ENCODE results near the gene BICD2. TPM values are rescaled to one million over a fixed set of nuclear protein-coding genes. Genes with fewer than 3 reads are reported as not detected.
"Not testable (repeated sequence)": the region's sequence is repeated elsewhere in the genome, so short reads cannot be mapped to it uniquely, and the experiment has no call there.

Gene BICD2
- total RNA-seq = 45.6 and 51.4 TPM in 2 replicates

DNA sequence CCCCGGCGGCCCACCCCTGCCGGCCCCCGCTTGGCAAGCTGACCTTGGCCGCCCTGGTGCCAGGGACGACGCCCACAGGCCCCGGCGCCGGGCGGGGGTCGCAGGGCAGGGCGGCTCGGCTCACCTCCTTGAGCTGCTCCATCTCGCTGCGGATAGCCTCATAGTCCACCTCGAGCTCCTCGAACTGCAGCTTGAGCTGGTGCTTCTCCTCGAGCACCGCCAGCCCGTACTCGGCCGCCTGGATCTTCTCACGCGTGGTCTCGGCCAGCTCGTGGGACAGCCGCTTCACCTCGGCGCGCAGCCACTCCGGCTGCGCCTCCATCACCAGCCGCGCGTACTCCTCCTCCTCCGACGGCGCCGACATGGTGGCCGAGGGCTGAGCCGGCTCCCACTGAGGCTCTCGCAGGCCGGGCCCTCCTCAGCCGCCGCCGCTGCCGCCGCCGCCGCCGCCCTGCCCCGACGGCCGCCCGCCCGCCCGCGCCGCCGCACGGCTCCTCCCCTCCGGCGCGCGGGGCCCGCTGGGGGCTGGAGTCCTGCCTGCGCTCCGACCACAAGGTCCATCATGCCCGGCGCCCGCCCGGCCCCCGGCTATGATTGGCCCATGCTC, at the start of gene BICD2:
TSS of gene BICD2 (minus strand) at position 453 of the 607 bp plus-strand sequence. CDS start at position 364, 89 bp downstream.
- no peak for DNase-seq (ENCODE audit: extremely low read depth, low read depth, low spot score)

DNA sequence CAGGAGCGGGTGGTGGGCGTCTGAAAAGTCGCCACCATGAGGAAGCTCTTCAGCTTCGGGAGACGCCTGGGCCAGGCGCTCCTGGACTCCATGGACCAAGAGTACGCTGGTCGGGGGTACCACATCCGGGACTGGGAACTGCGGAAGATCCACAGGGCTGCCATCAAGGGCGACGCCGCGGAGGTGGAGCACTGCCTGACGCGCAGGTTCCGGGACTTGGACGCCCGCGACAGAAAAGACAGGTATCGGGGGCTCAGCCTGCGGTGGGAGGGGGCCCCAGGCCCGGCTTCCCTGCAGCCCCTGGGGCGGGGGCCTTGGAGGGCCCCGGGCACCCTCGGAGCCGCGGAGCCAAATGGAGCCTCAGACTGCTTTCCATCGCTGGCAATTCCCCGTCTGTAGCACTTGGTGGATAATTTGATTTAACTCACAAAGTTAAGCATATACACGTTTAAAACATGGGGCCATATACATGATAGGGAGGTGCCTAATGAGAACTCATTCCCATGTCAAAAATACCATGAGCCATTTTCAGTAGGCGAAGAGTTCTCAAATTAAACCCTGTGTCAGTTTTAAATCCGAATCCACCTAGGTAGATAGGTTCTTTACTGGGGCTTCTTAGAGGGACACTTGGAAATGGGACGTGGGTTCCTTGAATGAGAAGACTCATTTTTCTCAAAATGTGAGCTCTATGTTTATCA, 45.1 kb upstream of the BICD2 start:
- not testable (repeated sequence) for DNase-seq (ENCODE audit: extremely low read depth, low read depth, low spot score)

DNA sequence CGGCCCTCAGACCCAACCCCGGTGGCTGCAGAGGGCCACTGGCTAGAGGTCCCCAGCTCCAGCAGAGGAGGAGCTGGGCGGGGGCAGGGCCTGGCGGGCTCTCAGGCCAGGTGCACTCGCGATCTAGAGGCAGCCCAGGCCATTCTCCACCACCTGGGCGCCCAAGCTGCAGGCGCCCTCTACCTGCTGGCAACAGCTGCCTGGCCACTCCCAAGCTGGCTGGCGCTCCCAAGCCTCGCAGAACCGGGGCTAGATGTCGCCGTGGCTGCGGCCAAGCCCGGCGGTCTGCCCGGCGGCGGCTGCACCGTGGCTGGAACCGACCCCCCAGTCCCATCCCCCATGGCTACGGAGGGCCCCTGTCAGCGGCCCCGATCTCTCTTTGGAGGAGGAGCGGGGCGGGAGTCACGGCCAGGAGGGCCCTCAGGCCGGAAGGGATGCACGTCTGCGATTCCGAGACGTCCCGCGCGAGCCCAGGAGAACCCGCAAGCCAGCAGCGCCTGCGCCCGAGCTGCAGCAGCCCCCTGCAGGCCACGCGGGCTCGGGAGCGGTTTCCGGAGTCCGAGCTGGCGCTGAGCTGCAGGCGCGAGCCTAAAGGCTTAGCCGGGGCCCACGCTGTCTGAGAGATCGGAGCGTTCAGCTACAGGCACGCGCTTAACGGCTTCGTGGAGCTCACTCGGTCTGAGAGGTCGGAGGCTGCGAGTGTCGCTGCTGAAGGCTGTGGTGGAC, 44.3 kb upstream of the BICD2 start:
- DNase-seq (ENCODE audit: extremely low read depth, low read depth, low spot score) = no peak

DNA sequence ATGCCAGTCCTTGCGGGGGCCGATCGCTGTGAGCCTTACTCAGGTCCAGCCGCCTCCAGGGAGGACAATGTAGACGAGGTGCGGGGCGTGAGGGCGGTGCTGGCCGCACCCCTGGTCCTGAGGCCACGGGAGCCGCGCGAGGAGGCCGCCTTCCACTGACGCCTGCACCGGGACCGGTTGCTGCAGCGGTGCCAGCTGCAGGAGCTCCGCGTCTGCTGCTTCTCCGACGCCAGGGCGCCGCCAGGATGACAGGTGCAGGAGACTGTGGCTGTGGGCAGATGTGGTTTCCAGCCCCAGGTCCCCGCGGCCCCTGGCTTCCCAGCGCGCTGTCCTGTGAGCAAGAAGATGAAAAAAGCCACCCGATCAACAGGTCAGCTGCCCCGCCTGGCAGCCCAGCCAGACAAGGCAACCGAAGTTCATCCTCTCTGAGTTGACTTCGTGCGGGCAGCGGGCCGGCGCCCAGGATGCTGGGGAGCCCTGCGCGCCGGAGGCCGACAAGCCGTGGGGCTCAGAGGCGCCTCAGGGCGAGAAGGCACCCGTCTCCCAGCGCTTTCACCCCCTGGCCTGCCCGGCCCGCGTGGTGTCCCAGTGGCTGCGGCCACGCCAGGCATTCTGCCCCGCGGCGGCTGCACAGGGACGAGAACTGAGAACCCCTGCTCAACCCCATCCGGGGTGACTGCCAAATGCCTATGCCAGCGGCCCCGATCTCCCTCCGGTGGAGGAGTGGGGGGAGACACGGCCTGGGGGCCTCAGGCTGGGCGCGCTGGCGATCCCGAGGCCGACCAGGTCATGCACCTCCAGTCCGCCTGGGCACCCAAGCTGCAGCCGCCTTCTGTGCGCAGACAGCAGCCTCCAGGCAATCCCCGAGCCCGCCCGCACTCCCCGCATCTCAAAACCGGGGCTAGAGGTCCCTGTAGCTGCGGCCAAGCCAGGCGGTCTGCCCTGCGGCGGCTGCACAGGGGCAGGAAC, 43.4 kb upstream of the BICD2 start:
- DNase-seq (ENCODE audit: extremely low read depth, low read depth, low spot score) = no peak

DNA sequence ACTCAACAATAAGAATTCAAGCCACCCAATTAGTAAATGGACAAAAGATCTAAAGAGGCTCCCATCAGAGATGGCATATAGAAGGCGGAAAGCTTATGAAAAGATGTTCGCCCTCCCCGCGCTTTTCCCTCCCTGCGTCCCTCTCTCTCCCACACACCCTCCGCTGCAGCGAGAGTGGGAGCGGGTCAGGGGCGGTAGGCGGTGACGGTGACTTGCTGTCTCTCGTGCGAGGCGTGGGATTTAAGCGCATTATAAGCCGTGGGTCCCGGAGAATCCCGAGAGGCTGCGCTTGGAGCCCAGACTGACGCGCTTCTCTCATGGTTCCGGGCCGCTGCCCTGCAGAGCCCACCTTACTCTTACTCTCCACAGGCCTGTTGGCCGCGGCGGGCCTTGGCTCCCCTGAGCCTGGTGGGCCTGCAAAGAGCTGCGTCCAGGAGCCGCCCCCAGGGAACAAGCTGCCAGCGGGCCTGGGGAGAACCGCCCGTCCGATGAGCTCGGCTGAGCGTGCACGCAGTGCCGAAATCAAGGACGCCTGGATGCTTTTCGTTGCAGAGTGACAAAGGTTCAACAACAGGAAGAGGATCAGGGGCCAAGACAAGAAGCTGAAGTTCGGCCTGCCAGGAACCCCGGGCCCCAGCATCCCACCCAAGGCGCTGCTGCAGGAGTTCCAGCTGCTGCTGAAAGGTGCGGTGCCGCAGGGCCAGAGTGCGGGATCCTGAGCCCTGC, 42.6 kb upstream of the BICD2 start:
- no peak for DNase-seq (ENCODE audit: extremely low read depth, low read depth, low spot score)

DNA sequence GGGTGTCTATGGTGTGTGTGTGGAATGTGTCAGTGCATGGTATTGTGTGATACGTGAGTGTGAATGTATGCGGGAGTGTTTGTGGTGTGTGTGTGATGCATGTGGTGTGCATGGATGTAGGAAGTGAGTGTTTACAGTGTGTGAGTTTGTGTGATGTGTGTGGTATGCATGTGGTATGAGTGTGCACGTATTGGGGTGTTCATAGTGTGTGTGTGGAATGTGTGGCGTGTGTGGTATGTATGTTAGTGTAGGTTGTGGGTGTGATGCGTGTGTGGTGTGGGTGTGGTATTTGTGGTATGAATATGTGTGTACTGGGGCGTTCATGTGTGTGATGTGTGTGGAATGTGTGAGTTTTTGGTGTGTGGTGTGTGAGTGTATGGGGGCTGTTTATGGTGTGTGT, 40.1 kb upstream of the BICD2 start:
- no peak for DNase-seq (ENCODE audit: extremely low read depth, low read depth, low spot score)

DNA sequence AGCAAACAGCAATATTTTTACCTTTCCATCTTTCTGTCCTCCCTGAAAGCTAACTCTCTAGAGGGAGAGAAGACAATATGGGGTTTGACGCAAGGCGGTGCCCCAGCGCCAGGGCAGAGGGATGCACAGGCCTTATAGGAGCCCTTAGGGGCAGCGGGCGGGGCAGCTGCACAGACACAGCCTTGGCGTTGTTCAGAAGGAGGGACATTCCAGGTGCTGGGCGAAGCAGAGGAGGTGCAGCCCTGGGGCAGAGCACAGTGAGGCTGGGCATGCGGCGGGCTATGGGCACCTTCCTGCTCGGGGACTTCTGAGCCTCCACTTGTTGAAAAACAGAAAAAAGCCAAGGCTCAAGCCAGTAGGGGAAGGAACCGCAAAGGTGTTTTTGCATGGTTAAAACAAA, 33.7 kb upstream of the BICD2 start:
- no peak for DNase-seq (ENCODE audit: extremely low read depth, low read depth, low spot score)

DNA sequence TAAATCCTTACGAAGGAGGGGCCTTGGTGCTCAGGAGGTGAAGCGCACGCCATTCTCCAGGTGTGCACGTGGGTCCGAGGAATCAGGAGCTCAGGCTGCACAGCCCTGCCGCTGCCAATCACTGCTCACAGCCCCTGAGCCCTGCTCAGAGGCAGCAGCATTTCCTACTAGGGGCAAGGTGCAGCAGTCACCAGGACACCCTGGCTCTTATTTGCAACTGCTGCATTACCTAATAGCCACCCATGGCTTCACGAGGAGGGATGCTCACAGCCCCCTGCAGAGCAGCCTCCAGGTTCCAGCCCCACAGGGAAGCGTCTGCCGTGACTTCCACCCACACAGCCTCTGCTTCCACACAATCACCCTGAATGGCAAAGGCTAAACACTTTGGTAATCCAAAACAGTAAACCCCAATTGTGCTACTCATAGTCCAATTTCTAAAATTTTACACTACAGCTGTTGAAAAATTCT, 31.7 kb upstream of the BICD2 start:
- not testable (repeated sequence) for DNase-seq (ENCODE audit: extremely low read depth, low read depth, low spot score)

DNA sequence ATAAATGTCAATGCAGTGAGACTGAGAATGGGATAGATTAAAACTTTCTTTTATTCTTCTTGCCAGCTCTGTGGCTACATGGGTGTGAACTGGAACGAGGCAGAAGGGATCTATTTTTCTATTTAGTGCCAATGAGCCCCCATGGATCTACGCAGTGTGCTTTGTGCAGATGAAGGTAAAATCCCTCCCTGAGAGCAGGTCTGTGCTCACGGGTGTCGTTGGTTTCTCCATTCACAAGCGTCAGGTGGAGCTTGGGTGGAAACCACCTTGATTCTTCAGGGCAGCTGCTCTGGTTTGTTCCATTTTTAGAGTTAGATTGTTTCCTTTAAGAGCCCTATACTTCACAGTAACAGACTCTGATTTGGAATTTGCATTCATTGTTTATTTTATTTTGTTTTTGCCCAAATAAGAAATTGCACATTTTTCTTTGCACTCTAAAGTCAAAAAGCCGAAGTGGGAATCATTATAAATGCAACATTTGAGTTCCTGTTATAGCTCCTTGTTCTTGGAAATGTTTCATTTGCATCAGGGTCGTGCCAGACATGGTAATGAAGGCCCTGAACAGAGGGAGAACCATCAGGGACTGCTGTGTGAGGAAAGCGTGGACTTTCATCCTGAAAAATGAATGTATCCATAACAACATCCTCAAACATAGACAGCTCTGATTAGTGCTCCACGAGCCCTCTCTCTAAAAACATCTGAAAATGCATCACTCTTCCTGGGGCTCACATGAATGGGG, 31.1 kb upstream of the BICD2 start:
- no peak for DNase-seq (ENCODE audit: extremely low read depth, low read depth, low spot score)

DNA sequence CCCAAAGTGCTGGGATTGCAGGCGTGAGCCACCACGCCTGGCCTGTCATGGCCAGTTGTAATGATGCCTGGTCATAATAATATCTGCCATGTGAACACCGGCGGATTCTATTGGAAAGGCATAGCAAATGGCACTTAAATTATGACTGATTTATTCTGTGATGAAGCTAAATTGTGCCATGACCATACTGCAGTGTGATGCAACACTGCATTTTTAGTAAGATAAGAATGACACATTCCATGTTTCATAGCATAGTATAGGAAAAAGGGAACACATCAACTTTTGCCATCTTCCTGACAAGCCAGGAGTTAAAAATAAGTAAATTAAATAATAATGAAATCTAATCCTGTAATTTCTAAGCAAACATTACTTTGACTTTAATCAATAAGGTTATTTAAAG, 30.4 kb upstream of the BICD2 start:
- no peak for DNase-seq (ENCODE audit: extremely low read depth, low read depth, low spot score)

DNA sequence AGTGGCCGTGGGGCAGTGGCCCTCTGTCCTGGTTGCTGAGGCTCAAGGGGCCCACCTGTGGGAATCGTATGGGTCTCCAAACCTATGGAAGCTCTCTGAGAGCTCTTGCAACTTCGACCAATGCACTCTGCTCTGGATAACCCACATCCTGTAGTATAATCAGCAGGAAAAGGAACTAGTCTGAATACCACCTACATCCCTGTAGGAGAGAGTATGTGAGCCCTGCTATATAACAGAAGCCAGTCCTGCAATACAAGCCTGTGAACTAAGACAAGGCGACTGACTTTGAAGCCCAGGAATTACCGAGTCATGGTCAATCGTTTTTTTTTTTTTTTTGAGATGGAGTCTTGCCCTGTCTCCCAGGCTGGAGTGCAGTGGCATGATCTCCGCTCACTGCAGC, 29.8 kb upstream of the BICD2 start:
- no peak for DNase-seq (ENCODE audit: extremely low read depth, low read depth, low spot score)

DNA sequence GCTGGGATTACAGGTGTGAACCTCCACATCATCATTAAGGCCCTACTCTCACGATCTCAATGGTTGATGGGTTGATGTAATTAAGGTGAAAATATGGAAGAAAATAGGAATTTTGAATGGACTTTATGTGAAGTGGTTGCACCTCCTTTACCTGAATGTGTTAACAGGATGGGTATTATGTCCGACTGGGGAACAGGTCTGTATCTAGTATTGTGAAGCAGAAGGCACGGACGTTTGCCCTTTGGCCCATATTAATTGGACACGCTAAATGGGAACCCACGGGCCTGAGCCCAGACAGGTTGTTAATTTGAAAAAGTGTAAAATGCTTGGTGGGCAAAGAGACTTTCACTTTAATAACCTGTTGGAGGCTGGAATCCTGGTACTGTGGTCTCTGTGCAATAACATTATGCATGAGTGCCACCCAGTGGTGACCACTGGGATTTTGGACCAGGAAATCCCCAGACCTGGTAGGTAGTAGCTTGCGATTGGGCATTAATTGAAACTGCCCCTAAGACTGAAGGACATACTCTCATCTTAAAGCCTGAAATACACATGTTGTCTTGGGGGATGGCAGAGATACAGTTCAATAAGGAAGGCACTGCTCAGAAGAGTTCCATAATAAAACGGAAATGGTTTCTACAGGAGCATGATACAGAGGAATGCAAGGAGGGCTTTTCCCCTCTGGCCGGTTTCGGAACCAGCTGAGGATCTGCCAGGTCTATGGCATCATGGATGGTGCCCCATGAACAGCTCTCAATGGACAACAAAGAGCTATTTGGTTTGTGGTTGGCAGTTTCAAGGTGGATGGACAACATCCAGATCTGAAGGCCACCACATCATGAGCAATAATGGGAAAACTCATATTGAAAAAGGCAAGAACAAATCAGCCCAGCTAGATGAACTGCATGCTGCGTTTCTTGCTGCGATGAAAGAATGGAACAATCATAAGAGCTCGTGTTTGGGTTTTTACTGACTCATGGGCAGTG, 26.2 kb upstream of the BICD2 start:
- DNase-seq (ENCODE audit: extremely low read depth, low read depth, low spot score) = peak; percentile 52

DNA sequence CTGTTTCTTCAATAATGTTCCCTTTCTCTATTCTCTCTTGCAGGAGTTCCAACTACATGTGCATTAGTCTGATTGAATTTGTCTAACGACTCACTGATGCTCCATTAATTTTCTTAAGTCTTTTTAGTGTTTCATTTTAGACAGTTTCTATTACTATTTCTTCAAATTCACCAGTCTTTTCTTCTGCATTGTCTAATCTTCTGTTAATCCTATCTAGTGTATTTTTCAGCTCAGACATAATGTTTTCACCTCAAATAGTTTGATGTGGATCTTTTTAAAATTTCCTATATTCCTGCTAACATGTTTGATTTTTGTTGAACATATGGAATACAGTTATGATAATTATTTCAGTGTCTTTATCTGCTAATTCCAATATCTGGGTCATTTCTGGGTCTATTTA, 21.7 kb upstream of the BICD2 start:
- no peak for DNase-seq (ENCODE audit: extremely low read depth, low read depth, low spot score)

DNA sequence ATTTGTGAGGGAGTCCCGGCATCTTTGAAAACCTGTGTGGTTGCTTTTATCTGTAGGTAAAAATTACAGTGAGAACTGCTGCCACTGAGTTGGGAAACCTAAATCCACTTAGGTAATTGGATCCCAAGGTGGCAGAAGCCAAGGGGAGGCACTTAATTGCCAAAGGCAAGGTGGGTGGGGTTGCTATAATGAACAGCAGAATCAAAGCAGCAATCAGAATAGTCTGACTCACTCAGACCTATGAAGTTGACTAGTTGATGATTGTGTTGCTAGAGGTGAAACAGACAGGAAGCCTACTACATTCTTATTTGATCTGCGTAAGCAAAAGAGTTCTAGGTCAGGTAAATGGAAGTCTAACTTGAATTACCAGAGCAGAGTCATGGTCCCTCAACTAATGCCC, 17.3 kb upstream of the BICD2 start:
- no peak for DNase-seq (ENCODE audit: extremely low read depth, low read depth, low spot score)

DNA sequence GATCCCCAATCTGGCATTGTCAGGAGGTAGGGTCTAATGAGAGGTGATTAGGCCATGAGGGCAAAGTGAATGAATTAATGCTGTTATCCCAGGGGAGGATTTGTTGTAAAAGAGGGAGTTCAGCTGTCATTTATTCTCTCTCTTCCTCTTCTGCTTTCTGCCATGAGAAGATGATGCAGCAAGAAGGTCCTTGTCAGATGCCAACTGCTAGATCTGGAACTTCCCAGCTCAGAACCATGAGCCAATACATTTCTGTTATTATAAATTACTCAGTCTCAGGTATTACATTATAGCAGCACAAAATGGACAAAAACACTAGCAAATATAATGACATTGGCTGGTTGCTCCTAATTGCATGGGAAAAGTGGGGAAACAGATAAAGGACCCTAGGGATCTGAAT, 15.6 kb upstream of the BICD2 start:
- DNase-seq (ENCODE audit: extremely low read depth, low read depth, low spot score) = no peak

DNA sequence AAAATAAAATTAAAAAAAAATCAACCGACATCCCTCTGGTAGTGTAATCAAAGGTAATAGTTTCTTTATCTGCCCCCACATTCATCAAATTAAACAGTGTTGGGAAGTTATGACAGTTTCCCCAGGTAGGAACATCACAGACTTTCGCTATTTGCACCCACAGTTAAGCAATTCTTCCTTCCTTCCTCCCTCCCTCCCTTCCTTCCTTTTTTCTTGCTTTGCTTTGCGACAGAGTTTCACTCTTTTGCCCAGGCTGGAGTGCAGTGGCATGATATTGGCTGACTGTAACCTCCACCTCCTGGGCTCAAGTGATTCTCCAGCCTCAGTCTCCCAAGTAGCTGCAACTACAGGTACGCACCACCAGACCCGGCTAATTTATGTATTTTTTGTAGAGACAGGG, 10.8 kb upstream of the BICD2 start:
- no peak for DNase-seq (ENCODE audit: extremely low read depth, low read depth, low spot score)

DNA sequence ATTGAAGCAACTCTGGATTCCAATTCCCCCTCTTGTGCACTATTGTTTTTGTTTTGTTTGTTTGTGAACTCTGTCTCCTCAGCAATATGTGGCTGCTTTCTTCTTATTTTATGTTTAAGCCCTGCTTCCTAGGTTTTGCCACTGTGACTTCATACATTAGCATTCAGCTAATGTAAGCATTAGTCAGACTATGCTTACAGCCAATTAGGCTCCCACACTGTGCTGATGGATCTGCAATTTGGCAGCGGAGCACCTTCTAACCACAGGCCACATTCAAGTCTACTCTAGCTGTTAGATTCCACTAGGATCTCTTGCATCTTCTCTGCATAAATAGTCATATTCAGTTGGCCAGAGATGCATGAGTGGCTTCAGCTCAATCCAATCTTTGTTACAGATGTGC, 9.6 kb upstream of the BICD2 start:
- no peak for DNase-seq (ENCODE audit: extremely low read depth, low read depth, low spot score)

DNA sequence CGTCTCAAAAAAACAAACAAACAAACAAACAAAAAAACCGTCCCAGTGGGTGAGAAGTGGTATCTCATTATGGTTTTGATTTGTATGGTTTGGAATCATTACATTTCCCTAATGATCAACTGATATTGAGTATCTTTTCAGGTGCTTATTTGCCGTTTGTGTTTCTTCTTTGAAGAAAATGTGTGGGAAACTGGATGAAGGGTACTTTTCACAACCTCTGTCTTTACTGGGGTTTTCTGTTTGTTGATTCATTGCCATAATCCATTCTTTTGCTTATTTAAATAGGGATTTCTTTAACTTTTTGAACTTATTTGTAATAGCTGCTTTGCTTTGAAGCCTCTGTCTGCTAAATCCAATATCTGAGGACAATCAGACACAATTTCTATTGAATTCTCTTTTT, 9.2 kb upstream of the BICD2 start:
- DNase-seq (ENCODE audit: extremely low read depth, low read depth, low spot score) = no peak

All from glomerular endothelial cell (primary cell).